ENCODE data around the gene RRH.

DNA sequence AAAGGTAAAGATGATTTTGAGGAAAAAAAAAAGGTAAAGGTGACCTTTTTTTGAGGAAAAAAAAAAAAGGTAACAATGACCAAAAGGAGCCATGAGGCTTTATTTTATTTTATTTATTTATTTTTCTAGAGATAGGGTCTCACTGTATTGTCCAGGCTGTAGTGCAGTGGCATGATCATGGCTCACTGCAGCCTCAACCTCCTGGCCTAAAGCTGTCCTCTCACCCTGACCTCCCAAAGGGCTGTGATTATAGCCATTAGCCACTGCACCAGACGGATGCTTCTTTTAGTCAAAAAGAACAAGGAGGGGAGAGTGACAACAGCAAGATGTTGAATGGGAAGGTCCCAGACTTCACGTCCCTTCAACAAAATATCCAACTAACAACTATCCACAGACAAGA lies 50.6 kb downstream of the RRH start:
- TF ChIP-seq YY1 (IDR thresholded peaks at IDR 0.05) (no peak), FOXA1 (IDR thresholded peaks at IDR 0.05) (no peak), GABPA (IDR thresholded peaks at IDR 0.05 in 1 of 2, conservative IDR thresholded peaks at IDR 0.05 in 1 of 2) (no peak)
- TF ChIP-seq, protein P1, sequence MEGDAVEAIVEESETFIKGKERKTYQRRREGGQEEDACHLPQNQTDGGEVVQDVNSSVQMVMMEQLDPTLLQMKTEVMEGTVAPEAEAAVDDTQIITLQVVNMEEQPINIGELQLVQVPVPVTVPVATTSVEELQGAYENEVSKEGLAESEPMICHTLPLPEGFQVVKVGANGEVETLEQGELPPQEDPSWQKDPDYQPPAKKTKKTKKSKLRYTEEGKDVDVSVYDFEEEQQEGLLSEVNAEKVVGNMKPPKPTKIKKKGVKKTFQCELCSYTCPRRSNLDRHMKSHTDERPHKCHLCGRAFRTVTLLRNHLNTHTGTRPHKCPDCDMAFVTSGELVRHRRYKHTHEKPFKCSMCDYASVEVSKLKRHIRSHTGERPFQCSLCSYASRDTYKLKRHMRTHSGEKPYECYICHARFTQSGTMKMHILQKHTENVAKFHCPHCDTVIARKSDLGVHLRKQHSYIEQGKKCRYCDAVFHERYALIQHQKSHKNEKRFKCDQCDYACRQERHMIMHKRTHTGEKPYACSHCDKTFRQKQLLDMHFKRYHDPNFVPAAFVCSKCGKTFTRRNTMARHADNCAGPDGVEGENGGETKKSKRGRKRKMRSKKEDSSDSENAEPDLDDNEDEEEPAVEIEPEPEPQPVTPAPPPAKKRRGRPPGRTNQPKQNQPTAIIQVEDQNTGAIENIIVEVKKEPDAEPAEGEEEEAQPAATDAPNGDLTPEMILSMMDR (IDR thresholded peaks at IDR 0.05; ENCODE audit: low read depth, low read length, missing input control): no peak

Measured in liver (tissue), 3 donors.